SH-SY5Y (cell line): ENCODE results near the gene TARBP1.

Experiments used
- GATA2 ChIP-seq: IDR thresholded peaks from 2 replicates; pipeline ENCODE4 v1.6.1; 2011; ENCODE audit warnings: mild to moderate bottlenecking, low read depth, low read length
- GATA3 ChIP-seq: IDR thresholded peaks from 2 replicates; pipeline ENCODE4 v1.6.1; 2011; ENCODE audit warnings: low read depth, mild to moderate bottlenecking, low read length, moderate library complexity

Gene TARBP1

DNA sequence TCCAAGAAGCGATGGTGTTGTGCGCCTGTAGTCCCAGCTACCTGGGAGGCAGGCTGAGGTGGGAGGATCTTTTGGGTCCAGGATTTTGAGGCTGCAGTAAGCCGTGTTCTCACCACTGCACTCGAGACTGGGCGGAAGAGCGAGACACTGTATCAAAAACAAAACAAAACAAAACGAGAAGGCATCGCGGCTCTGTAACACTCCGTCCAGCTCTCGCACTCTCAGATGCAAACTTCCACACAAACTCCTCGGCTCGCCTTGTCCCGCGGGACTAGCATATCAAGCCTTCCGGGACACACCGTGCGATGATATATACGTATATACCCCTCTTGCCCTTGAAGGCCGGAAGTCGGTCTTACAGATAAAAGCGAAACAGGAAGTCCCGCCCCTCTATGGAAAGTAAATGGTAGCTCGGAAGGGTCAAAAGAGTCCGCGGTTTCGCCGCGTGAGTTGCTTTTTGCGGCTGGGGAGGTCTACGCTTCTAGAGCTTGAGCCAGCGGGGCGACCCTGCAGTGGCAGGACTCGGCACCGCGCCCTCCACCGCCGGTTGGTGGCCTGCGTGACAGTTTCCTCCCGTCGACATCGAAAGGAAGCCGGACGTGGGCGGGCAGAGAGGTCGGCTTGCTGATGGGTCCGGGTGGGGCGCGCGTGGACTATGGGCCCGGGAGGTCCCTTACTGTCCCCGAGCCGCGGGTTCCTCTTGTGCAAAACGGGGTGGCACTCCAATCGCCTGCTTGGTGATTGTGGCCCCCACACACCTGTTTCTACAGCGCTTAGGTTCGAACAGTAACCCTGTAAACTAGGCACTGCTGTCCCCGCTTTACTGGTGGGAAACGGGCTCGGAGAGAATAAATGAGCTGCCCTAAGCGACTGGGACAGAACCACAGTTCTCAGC is 105.7 kb downstream of the TARBP1 start, which contains the start of gene COA6:
Gene COA6 (plus strand): TSS at position 393 of the 895 bp plus-strand sequence. CDS start 11 bp downstream, at position 404.
- TF ChIP-seq GATA3 (no peak), GATA2 (peak; percentile 78)

DNA sequence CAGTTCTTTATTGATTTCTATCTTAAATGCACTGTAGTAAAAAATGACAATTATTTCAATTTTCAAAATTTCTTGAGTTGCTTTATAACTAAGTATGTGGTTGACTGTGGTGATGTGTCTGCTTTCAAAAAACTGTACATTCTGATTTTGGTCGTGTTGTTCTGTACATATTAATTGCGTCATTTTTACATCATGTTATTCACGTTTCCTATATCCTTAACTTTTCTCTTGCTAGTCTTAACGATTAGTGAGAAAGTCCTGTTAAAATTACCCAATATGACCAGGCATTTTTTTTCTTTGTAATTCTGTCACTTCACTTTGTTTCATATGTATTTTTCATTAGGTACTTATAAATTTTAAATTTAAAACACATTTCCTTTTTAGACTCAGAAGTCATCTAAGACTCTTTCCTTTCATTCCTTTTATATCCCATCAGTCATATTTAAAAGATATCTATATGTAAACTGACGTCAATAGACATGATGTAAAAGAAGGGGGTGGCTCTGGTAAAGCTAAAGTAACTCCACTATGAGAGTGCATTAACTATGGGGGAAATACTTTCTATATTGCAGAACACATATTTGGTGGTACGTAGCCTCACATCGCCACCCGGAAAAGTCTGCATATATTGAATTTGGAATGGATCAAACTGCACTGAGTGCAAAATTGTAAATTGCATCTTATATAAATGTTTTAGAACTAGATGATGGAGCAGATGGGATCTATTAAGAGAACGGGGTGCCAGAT is 106.8 kb downstream of the TARBP1 start:
- no peak for TF ChIP-seq GATA2
- TF ChIP-seq GATA3 = no peak

DNA sequence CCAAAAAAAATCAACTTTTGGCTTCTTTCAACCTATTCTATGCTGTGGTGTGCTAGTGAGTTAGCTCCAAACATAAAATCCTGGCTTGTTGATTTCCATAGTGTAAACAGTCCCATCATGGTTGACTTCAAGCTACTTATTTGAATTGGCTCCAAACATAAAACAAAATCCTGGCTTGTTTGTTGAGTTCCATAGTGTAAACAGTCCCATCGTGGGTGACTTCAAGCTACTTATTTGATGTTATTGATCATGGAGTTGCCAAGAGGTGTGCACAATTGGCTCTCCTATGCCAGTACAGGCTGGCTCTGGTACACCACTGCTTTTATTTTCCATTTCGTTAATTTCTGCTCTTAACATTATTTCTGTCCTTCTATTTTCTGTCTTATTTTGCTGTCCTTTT is 107.6 kb downstream of the TARBP1 start:
- TF ChIP-seq GATA2 (no peak), GATA3 (no peak)

DNA sequence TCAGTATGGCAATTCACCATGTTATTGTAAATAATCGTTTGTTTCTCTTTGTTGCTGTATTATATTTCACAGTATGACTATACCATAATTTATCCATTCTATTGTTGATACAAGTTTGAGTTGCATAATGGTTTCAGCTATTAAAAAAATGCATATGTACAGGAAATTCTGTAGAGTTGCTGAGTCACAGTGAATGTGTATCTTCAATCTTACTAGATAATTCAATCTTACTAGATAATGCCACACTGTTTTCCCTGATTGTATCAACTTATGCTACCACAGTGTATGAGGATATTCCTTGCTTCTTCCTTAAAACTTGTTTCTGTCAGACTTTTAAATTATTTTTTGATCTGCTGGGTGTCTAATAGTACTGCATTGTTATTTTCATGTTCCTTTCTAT is 109.2 kb downstream of the TARBP1 start:
- no peak for TF ChIP-seq GATA3
- TF ChIP-seq GATA2 = no peak

DNA sequence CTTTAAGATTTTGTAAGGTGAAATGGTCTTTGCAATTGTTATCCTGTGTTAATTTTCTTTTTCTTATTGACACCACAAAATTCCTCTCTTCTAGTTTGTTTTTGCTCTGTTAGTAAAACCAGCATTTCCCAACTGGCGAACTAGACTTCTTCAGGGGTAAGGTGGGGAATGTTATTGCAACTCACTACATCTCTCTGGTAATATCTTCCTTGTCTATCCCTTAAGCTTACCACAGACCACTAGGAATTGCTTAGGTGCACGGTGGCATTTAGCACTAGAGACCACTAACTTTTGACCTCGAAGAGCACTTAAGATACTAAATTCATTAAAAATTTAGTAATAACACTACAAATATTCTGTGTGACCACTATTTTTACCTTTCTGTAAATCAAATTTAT is 109.9 kb downstream of the TARBP1 start:
- TF ChIP-seq GATA3 (no peak), GATA2 (no peak)

DNA sequence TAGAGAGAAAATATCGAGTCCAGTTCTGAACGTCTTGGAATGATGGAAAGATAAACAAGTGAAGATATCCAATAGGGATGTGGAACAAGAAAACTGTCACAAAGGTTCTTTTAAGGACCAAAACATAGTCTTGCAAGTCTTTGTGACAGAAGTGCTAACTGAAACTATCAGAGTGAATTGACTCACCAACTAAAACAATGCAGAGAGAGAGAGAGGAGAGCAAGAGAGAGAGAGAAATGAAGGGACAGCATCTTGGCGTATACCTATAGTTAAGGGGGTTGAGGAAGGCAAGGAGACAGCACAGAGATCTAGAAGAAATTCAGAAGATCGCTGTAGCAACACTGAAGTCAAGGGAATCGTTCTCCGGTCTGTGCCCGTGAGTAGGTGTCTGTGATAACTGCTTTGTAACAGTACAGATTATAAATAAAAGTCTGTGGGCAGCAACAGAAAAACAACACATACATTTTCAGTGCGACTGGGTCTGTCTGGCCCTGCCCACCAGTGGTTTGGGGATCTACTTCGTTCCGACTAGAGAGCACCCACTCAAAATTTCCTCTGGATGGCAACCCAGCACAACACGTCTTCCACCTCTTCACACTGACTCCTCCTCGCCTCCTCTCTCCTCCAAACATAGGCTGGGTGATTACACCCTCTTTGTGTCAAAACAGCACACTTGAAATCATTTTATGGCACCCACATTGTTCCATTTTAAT is 110.5 kb downstream of the TARBP1 start:
- TF ChIP-seq GATA2 (no peak), GATA3 (no peak)

DNA sequence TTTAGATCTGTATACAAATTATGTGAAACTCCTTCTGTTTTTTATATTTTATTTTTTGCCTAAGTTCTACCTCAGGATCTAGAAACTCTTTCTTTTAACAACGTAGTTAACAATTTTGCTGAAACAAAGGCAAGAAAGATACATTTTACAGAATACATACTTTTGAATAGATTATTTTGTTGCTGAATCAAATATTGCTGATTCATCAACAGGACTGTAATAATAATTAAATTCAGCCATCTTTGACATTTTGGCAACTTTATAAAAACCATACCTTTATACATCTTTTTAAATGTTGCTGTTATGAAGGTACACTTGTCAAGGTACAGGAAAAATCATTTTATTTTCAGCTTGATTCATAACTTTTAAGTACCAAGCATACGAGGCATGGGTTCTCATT is 116.4 kb downstream of the TARBP1 start:
- no peak for TF ChIP-seq GATA2
- TF ChIP-seq GATA3 = no peak

DNA sequence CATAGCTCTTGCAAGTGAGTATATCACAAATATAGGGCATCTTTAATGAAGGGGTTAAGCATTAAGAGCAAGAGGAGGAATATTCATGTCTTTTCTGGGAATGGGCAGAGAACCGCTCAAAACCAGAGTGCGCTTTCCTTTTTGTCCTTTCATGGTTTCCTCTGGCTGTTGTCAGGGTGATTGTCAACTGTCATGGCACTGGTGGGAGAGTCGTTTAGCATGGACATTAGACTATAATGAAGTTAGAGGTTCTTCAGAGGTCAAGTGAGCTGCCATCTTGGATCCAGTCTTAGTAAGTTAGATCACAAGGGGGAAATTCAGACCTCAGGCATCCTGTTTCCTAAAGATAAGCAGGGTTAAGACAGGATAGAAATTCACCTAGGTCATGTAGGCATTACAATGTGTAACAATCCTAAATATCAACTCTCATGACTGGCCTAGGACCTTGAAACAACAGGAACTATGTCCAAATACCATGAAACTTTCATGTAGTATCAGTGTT is 117.8 kb downstream of the TARBP1 start:
- TF ChIP-seq GATA2 (no peak), GATA3 (no peak)

DNA sequence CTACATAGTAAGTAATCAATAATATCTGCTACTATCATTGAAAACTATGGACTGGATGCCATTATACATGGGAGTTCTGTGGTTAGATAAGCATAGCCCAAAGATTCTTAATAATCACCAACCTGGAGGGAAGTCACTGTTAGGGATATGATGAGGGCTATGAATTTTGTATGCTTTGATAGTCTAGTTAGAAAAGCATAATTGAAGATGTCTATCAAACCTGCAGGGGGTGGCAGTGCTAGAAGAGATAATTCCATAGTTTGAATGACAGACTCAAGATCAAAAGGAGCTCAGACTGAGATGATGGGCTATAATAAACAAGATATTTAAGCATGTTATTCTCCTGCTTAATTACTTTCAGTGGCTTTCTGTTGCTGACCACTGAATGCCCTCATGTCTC is 121.1 kb downstream of the TARBP1 start:
- TF ChIP-seq GATA3 (no peak), GATA2 (no peak)

DNA sequence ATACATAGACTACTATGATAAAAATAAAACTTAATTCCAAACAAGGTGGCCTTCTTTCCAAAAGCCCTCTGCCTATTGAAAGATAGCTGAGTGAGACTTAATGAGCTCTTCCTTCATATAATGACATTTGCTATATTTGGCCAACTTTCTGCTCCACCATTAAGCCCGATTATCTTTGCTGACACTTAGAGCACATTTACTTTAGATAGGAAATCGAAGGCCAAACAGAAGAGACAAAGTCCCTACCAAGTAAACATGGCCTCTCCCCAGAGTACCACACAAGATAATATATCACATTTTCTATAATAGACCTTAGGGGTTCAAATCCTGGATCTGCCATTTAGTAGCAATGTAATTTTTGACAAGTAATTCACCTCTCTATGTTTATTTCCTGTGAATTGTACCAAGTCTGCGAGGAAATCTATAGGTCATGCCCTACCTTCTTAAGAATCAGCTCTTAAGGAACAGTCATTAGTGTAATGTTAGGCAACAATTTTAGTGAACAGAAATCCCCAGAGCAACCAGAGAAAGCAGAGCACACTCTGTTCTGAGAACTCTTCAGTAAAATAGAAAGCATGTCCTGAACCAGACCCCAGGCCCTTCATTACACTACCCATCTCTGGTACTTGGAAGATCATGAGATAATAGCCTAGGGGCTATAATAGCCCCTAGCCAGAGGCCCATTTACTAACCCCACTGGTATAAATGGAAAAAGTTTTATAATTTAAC is 123.0 kb downstream of the TARBP1 start:
- TF ChIP-seq GATA3 = no peak
- no peak for TF ChIP-seq GATA2

DNA sequence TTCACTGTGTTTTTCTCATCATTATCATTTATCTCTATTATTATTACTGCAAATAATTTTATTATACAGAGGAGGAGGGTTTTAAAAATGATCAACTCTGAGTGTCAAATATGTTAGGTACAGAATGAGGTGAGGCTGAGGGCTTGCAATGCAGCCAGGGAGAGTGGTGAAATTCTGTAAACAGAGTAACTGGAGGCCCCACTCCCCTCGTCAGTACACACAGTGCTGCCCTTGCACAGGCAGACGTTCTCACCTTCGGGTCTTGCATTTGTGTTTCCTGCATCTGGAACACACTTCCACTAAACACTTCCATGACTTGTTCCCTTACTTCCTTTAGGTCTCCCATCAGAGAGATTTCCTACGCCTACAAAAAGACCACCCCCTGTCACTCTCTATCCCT is 130.0 kb downstream of the TARBP1 start:
- TF ChIP-seq GATA3 (no peak), GATA2 (no peak)

DNA sequence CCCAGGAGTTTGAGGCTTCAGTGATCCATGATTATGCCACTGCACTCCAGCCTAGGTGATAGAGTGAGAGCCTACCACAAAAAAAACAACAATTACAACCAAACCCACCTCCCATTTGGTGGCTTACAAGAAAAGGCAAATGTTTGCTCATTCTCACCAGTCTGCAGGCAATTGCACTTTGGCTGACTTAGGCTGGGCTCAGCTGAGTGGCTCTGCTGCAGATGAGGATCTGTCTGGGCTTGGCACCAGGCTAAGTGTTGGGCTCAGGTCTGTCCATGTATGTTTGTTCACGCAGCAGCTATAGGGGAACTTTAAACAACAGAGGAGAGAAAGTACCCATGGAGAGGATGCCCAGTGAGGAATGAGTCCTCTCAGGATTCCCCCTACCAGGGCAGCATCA is 133.7 kb downstream of the TARBP1 start:
- TF ChIP-seq GATA2 (no peak), GATA3 (no peak)

DNA sequence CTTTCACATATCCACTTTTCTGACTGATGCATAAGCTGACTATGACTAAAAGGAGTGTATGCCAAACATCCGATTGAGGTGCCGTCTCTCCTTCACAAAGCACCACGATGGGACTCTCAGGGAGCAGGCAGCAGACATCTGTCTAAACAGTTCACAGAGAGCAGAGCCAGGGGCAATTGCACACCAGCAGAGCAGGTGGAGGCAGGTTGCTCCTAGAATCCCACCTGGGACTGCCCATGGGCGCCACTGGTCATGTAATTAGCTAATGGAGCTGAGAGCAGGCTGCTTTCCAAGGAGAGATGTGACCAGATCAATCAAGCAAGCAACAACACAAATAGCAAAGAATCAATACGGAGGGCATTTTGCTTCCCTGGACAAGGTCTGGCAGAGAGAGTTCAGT is 136.2 kb downstream of the TARBP1 start:
- TF ChIP-seq GATA3 = no peak
- TF ChIP-seq GATA2 = no peak
